AML-193 (cell line): ENCODE results near the gene ABCG4.
"Not testable (repeated sequence)": the region's sequence is repeated elsewhere in the genome, so short reads cannot be mapped to it uniquely, and the experiment has no call there.

Source experiments
- DNase-seq, 2 experiments: peaks; one replicate each; lab custom pipeline; 2025; lab: John Stamatoyannopoulos, UW

The ABCG4 gene

DNA sequence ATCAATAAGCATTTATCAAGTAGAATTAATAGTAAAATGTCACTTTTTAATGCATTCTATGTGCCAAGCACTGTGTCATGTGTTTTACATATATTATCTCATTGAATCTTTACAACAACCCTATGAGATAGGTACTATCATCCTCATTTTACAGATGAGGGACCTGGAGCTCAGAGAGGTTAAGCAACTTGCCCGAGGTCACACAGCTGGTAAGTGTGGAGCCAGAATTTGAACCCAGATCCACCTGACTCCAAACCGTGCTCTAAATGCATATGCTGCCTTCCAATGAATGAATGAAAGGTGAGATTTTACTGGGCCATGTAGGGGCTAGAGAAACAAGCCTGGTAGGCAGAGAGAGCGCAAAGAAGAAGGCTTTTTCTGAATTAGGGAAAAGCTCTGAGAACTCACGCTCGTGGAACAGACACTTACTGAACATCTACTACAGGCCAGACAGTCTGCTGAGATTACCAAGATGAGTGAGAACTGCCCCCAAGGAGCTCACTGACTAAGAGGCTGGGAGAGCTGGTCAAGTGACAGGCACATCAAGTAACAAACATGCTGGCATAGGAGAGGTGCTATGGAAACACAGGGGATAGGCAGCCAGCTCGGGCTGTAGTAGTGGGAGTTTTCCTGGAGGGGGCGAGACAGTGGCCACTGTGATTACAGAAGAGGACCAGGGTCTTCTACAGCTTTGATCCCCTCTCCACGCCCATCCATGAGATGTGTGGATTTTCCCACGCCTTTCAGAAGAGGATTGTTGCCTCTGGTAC is 4.4 kb downstream of the ABCG4 start:
- DNase-seq: no peak

DNA sequence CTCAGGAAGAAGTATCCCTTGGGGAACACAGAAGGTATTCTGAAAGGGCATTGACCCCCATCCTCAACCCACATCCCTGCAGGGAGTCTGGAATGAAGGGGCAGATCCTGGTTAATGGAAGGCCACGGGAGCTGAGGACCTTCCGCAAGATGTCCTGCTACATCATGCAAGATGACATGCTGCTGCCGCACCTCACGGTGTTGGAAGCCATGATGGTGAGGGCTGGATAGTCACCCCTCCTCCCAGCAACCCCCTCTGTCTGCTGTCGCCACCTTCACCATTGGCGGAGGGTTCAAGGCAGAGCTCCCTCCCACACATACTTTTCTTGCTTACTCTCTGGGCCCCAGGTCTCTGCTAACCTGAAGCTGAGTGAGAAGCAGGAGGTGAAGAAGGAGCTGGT is 5.3 kb downstream of the ABCG4 start:
- no peak for DNase-seq

DNA sequence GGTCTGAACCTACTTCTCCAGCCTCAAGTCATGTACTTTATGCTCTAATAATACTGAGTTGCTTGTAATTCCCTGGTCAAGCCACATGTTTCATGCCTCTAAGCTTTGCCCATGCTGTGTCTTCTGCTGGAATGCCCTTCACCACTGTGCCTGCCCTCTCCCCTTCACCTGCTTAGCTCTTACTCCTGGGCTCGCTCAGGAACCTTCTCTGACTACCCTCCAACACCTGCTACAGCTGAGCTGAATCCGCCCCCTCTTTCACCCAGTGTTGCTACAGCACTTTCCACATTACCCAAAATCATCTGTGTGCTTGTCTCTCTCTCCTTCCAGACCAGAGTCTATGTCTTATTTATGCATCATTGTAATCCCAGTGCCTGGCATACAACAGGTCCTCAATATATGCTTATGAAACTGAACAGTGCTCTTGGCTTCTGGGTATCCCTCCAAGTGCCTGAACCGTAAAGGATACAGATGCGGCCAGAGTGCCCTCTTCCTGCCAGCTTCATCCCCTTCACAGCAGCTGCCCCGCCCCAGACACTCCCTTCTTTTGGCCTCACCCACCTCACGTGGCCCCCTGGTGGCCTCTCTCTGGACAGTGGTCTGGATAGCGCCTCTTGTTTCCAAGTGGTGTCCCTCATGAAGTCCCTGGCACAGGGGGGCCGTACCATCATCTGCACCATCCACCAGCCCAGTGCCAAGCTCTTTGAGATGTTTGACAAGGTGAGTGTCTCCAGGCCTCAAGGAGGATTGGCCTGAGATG is 7.1 kb downstream of the ABCG4 start:
- DNase-seq: peak in 1 of 2 experiments; percentile 2

DNA sequence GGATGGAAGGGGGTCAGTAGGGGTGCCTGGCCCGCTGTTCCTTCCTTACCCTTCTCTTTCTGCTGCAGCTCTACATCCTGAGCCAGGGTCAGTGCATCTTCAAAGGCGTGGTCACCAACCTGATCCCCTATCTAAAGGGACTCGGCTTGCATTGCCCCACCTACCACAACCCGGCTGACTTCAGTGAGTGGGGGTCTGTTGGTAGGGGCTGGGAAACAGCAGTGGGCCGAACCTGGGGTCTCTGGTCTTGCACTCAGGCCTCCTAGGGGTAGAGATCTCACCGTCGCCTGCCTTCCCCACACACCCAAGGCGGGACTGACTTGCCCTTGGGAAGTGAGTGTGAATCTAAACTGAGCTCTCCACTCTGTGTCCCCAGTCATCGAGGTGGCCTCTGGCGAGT is 7.6 kb downstream of the ABCG4 start:
- no peak for DNase-seq

DNA sequence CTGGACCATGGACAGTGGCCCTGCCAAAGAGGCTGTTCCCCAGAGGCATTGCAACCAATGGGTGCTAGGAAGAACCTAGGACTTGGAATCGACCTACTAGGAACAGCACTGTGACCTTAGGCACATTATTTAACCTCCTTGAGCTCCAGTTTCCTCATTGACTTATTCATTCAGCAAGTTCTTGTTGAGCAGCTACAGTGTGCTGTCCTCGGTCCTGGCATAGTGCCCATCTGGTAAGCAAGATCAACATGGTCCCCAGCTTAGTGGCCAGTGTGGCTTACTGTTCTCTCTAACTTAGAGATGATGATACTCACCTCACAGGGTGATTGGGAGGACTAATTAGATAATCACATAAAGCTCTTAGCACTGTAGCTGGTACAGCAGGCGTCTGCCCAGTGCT is 8.2 kb downstream of the ABCG4 start:
- no peak for DNase-seq

DNA sequence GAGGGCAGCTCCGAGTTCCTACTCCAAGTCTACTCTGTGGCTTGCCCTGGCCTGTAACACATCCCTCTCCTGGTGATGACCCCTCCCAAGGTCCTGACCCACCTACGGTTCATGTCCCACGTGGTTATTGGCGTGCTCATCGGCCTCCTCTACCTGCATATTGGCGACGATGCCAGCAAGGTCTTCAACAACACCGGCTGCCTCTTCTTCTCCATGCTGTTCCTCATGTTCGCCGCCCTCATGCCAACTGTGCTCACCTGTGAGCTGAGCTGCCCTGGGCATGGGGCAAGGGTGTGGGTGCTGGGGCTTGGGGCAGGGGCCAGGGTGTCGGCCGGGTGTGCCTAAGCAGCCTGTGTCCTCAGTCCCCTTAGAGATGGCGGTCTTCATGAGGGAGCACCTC is 9.6 kb downstream of the ABCG4 start:
- no peak for DNase-seq

DNA sequence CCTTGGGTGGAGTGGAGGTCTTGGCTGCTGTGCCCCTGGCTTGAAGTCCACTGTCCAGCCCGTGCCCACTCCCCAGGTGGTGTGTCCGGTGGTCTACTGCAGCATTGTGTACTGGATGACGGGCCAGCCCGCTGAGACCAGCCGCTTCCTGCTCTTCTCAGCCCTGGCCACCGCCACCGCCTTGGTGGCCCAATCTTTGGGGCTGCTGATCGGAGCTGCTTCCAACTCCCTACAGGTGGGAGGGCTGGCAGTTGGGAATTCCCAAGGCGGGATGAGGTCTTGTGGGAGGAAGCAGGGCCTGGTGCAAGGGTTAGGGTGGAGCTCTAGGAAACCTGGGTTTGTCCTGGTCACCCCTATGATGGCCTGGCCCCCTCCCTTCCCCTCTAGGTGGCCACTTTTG is 11.3 kb downstream of the ABCG4 start:
- no peak for DNase-seq

DNA sequence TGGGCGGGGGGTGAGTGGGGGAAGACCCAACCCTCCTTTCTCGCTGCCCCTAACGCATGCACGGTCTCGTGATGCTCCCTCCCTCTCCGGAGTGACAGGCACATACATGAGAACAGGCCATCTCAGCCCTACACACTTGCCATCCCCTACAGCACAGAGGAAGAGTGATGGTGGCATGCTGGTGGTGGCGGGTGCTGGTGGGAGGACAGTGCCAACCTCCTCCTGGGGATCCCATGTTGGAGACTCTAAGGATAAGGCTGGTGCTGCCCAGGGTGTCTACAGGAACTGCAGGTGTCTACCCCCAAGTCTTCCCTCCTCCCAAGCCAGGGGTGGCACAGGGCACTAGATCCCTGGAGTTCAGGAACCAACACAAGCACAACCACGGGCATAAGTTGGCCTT is 13.0 kb downstream of the ABCG4 start:
- no peak for DNase-seq

DNA sequence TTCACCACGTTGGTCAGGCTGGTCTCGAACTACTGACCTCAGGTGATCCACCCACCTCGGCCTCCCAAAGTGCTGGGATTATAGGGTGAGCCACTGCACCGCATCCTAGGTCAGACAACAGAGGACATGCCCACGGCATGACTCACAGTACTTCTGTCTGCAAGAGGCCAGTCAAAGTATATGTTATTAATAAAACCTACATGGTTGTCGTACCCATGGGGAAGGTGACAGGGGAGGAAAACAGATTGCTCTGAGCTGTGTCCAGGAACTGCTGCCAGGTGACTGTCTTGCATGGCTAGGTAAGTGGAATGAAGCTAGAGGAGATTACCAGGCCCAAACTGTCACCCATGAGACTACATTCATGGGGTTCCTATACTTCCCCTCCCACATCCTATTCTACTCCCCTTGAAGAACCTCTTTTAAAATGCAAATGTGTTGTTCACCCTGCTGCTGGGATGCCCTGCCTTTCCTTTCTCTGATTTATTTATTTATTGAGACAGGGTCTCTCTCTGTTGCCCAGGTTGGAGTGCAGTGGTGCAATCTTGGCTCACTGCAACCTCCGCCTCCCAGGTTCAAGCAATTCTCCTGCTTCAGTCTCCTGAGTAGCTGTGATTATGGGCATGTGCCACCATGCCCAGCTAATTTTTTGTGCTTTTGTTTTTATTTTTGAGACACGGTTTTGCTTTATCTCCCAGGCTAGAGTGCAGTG is 17.7 kb downstream of the ABCG4 start:
- no peak for DNase-seq

DNA sequence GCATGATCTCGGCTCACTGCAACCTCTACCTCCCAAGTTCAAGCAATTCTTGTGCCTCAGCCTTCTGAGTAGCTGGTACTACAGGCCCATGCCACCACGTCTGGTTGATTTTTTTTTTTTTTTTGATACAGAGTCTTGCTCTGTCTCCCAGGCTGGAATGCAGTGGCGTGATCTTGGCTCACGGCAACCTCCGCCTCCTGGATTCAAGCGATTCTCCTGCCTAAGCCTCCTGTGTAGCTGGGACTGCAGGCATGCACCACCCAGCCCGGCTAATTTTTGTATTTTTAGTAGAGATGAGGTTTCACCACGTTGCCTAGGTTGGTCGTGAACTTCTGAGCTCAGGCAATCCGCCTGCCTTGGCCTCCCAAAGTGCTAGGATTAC is 18.2 kb downstream of the ABCG4 start:
- not testable (repeated sequence) for DNase-seq

DNA sequence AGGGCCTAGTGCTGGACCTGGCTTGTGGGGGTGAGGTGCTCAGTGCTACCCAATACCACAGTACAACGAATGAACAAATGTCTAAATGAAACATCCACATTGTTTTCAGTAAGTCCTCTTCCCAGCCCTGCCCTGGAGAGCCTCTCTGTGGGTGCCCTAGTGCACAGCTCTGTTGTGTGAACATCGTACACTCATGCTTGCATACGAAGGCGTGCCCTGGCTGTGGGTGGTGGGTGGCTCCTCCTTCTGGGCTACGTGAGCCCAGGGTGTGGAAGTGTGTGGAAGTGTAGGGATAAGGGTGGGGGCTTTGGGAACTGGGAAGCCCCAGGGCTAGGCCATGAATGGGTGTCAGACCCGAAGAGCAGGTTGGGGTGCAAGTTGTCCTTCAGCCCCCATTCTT is 19.1 kb downstream of the ABCG4 start:
- no peak for DNase-seq

DNA sequence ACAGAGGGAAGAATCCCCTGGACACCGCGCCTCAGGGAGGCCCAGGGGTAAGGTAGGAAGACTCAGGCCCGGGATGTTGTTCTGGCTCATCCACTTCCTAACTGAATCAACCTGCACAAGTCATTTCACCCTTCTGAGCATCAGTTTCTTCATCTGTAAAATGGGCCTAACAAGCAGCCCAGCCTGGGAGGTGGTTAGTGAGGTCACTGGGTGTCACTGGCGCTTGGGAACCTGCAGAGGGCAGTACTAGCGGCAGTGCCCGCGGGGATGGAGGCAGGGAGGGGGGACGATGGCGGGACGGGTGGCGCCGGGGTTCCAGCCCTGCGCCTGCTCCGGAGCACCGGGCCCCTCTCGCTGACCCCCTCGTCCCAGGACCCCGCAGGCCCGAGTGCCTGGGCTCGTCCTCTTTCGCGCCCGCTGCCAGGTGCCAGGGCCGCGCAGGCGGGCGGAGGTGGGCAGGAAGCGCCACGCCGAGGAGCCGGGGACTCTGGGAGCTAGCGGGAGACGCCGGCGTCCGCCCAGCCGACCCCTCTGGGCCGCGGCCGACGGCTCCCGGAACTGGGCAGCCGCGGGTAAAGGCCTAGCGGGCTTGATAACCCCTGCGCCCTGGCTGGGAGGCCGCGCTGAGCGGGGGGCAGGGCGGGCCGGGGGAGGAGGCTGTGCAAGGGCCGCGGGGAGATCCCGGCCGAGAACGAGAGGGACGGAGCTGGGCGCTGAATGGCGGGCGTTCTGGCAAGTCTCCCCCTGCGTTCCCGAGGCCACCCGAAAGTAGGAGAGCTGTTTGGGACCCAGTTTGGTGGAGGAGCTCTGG is 19.8 kb downstream of the ABCG4 start, which contains the start of gene NLRX1:
TSS of gene NLRX1 (plus strand) at position 255 of the 811 bp plus-strand sequence. CDS start 2,679 bp downstream, outside the sequence.
- DNase-seq: peak; percentile 61 to 76

DNA sequence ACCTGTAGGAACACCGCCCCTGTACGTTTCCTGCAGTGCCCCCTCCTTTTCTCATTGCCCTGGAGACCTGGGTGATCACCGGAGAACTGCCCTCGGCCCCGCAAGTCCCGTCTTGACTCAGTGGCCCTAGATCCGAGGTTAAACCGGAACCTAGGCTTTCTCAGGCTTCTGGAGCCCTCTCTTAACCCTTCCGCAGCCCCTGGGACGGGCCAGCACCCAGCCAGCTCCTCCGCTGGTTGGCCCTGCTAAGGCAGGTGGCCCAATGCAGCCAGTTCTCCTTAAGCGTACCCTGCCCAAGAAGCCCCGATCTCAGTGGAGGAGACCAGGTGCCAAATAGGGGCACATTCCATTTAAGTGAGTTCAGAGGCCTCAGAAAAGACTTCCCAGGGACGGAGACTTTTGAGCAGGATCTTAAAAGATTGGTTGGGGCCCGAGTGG is 20.4 kb downstream of the ABCG4 start:
- peak; percentile 6 to 25 for DNase-seq

DNA sequence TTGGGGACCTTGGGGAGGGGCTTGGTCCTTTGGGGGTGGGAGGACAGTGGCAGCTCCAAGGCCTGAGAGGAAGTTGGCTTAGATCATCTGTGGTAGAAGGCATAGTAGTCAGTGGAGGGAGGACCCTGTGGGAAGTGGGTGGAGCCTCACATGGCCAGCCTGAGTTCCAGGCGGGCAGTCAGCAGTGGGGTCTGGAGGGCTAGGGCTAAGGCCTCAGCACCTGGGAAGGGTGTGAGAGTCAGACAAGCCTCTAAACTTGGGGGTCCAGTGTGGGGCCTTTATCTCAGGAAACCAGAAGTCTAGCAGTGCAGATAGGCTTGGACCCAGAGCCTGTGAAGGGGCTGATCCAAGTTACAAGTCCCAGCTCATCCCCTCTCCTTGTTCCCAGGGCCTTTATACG is 23.7 kb downstream of the ABCG4 start:
- DNase-seq: peak; percentile 43 to 68

DNA sequence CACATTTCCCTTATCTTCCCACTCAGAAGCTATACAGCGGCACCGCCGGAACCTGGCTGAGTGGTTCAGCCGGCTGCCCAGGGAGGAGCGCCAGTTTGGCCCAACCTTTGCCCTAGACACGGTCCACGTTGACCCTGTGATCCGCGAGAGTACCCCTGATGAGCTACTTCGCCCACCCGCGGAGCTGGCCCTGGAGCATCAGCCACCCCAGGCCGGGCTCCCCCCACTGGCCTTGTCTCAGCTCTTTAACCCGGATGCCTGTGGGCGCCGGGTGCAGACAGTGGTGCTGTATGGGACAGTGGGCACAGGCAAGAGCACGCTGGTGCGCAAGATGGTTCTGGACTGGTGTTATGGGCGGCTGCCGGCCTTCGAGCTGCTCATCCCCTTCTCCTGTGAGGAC is 24.6 kb downstream of the ABCG4 start:
- no peak for DNase-seq

DNA sequence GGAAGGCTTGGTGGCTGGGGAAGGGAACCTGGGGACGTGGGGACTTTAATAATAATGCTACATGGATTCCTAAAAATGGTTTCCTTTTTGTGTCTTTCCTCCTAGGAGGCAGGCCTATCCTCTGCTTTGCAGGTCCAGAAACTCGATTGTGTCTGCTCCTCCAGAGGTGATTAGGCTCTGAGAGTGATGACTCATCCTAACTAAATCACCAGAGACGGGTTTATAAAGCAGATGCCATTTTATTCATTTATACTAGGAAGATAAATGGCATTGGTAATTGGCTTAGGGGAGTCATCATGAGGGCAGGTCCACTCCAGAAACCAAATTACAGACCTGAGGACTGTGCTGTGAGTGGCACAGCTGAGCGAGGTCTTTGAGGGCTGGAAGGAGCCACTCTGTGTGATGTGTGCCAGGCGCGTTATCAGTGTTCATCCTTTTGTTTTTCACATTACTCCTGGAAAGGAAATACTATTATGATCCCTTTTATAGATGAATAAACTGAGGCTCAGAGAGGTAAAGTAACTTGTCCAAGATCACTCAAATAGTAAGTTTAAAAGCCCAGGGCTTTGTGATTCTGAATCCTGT is 26.7 kb downstream of the ABCG4 start:
- DNase-seq: no peak

DNA sequence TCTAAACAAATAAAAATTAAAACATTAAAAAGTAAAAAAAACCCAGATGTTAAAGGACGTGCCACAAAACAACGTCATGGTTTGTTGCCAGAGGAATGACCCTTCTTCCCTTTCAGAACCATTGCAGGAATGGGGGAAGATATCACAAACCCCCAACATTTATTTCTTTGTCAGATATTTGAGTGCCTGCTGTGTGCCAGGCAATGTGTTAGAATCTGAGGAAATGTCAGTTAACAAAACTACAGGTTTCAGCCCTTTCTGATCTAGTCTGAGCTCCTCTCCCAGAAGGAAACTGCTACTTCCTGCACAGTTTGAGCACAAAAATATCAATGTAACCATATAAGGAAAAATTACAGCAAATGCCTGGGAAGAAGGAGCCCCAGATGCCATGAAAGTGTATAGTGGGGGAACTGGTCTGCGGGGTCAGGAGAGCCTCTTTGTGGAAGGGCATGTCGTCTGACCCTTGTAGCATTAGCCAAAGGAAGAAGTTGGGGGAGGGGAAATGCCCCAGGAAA is 29.4 kb downstream of the ABCG4 start:
- DNase-seq: no peak

DNA sequence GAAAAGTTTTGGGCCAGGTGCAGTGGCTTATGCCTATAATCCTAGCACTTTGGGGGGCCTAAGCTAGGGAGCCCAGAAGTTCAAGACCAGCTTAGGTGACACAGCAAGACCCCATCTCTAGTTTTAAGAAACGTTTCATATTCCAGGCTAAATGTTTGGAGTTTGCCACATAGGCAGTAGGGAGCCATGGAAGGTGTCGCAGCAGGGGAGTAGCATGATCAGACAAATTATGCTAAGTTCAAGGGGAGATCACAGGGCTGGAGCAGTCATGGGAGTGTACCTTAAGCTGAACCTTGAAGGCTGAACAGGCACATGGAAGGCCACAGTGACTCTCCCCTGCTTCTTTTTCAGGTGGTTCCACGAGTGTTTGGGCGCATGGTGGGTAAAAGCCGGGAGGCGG is 30.5 kb downstream of the ABCG4 start:
- no peak for DNase-seq

DNA sequence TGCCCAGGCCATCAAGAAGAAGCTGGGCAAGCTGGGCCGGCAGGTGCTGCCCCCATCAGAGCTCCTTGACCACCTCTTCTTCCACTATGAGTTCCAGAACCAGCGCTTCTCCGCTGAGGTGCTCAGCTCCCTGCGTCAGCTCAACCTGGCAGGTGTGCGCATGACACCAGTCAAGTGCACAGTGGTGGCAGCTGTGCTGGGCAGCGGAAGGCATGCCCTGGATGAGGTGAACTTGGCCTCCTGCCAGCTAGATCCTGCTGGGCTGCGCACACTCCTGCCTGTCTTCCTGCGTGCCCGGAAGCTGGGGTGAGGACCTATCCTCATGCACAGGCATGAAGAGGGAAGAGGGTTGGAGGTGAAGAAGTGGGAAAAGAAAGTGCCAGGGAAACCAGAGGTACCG is 31.1 kb downstream of the ABCG4 start:
- no peak for DNase-seq

DNA sequence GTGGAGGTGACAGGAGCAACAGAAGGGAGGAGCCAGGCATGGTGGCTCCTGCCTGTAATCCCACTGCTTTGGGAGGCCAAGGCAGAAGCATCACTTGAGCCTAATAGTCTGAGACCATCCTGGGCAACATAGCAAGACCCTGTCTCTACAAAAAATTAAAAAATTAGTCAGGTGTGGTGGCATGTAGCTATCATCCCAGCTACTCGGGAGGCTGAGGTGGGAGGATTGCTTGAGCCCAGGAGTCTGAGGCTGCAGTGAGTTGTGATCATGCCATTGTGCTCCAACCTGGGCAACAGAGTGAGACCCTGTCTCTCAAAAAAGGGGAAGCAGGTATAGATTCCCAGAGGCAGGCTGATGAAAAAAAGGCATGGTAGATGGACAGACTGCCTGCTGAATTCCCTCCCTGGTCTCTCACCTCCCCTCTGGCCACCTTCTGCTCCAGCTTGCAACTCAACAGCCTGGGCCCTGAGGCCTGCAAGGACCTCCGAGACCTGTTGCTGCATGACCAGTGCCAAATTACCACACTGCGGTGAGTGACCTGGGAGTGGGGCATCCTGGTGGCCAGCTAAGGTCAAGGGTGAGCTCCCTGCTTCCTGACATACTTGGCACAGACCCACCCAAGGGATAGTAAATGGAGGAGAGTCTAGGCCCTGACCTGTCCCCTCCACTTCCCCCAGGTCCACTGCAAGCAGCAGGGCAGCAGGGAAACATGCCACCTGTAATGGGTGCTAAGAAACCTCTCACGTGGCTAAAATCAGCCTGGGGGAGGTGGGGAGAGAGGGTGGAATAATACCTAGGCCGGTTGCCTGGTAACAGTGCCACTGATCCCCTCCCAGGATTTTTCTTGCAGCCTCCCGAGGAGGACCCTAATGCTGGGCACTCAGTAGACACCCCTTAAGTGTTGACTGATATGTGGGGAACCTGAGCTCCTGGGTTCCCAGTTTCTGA is 32.2 kb downstream of the ABCG4 start:
- DNase-seq: no peak
